Measurements from ENCODE around the gene MIR17HG. TPM values are rescaled to one million over a fixed set of nuclear protein-coding genes. Genes with fewer than 3 reads are reported as not detected.

The MIR17HG gene
- total and polyA plus RNA-seq, 2 donors (not counting 1 experiment from before 2014, with no cell fraction given) = 0.42 to 3.3 TPM

GRCh38 chr13:91375116-91375729, 27.7 kb downstream of the MIR17HG start:
- Histone ChIP-seq H3K27me3 (ENCODE audit: control insufficient read depth, insufficient read depth, low read length) (no peaks in the 10 kb centered on the region), H3K4me2 (ENCODE audit: extremely low read depth, insufficient read depth, low read length) (no peak overlapping the region), H3K4me1 (ENCODE audit: control insufficient read depth, extremely low read depth, insufficient read depth, low read length) (no peaks in the 10 kb centered on the region), H3K4me3 (replicated peaks in 1 of 4; ENCODE audit: control extremely low read depth in 1 of 4, insufficient read depth in 1 of 4, low read depth in 3 of 4, low read length in 4 of 4) (no peak overlapping the region), H3K36me3 (ENCODE audit: control insufficient read depth, insufficient read depth, low read length) (no peaks in the 10 kb centered on the region), H4K20me1 (ENCODE audit: control insufficient read depth, extremely low read depth, insufficient read depth, low read length) (no peaks in the 10 kb centered on the region), H2AFZ (ENCODE audit: low read length) (no peak overlapping the region), H3K9me3 (ENCODE audit: control insufficient read depth, insufficient read depth, low read depth, low read length) (no peaks in the 10 kb centered on the region), H3K27ac (ENCODE audit: insufficient read depth, low read length) (no peak overlapping the region), H3K79me2 (ENCODE audit: control insufficient read depth, insufficient read depth, low read length) (no peaks in the 10 kb centered on the region), H3K9ac (ENCODE audit: insufficient read depth, low read length) (no peak overlapping the region)
- peak in 1 of 2 donors; percentile 30 for DNase-seq (ENCODE audit: low read depth in 2 of 2)
- TF ChIP-seq CTCF (conservative IDR thresholded peaks at IDR 0.05 in 1 of 2, IDR thresholded peaks at IDR 0.05 in 1 of 2; ENCODE audit: low read depth in 1 of 2, low read length in 2 of 2) = peak; percentile 47 to 68
- TF ChIP-seq EZH2 (IDR thresholded peaks at IDR 0.05; ENCODE audit: low read length, missing control alignments) = no peak

- H2AFZ ChIP-seq (ENCODE audit: low read length) = no peak overlapping the region
- H3K4me2 ChIP-seq (ENCODE audit: extremely low read depth, insufficient read depth, low read length) = no peak overlapping the region
- no peaks in the 10 kb centered on the region for H3K79me2 ChIP-seq (ENCODE audit: control insufficient read depth, insufficient read depth, low read length)
- TF ChIP-seq CTCF (conservative IDR thresholded peaks at IDR 0.05 in 1 of 2, IDR thresholded peaks at IDR 0.05 in 1 of 2; ENCODE audit: low read depth in 1 of 2, low read length in 2 of 2) = peak; percentile 4 to 56
- TF ChIP-seq EZH2 (IDR thresholded peaks at IDR 0.05; ENCODE audit: low read length, missing control alignments) = no peak
- H3K36me3 ChIP-seq (ENCODE audit: control insufficient read depth, insufficient read depth, low read length) = no peaks in the 10 kb centered on the region
- H4K20me1 ChIP-seq (ENCODE audit: control insufficient read depth, extremely low read depth, insufficient read depth, low read length) = no peaks in the 10 kb centered on the region
- no peak overlapping the region for H3K9ac ChIP-seq (ENCODE audit: insufficient read depth, low read length)
- DNase-seq (ENCODE audit: low read depth in 2 of 2) = peak; percentile 28 to 69
- H3K27ac ChIP-seq (ENCODE audit: insufficient read depth, low read length) = no peak overlapping the region
- H3K27me3 ChIP-seq (ENCODE audit: control insufficient read depth, insufficient read depth, low read length) = no peaks in the 10 kb centered on the region
- H3K4me1 ChIP-seq (ENCODE audit: control insufficient read depth, extremely low read depth, insufficient read depth, low read length) = no peaks in the 10 kb centered on the region
- H3K9me3 ChIP-seq (ENCODE audit: control insufficient read depth, insufficient read depth, low read depth, low read length) = no peaks in the 10 kb centered on the region
- no peak overlapping the region for H3K4me3 ChIP-seq (replicated peaks in 1 of 4; ENCODE audit: control extremely low read depth in 1 of 4, insufficient read depth in 1 of 4, low read depth in 3 of 4, low read length in 4 of 4)
Measured at GRCh38 chr13:91381371-91381770, 33.9 kb downstream of the MIR17HG start.

- Histone ChIP-seq H3K4me1 (ENCODE audit: control insufficient read depth, extremely low read depth, insufficient read depth, low read length) (no peaks in the 10 kb centered on the region), H3K36me3 (ENCODE audit: control insufficient read depth, insufficient read depth, low read length) (no peaks in the 10 kb centered on the region), H3K4me3 (replicated peaks in 1 of 4; ENCODE audit: control extremely low read depth in 1 of 4, insufficient read depth in 1 of 4, low read depth in 3 of 4, low read length in 4 of 4) (no peak overlapping the region), H3K79me2 (ENCODE audit: control insufficient read depth, insufficient read depth, low read length) (no peaks in the 10 kb centered on the region), H3K27me3 (ENCODE audit: control insufficient read depth, insufficient read depth, low read length) (no peaks in the 10 kb centered on the region), H3K9ac (ENCODE audit: insufficient read depth, low read length) (no peak overlapping the region), H3K4me2 (ENCODE audit: extremely low read depth, insufficient read depth, low read length) (no peak overlapping the region), H3K9me3 (ENCODE audit: control insufficient read depth, insufficient read depth, low read depth, low read length) (no peaks in the 10 kb centered on the region), H2AFZ (ENCODE audit: low read length) (no peak overlapping the region), H3K27ac (ENCODE audit: insufficient read depth, low read length) (no peak overlapping the region), H4K20me1 (ENCODE audit: control insufficient read depth, extremely low read depth, insufficient read depth, low read length) (no peaks in the 10 kb centered on the region)
- DNase-seq (ENCODE audit: low read depth in 2 of 2) = no peak
- TF ChIP-seq EZH2 (IDR thresholded peaks at IDR 0.05; ENCODE audit: low read length, missing control alignments) (no peak), CTCF (conservative IDR thresholded peaks at IDR 0.05 in 1 of 2, IDR thresholded peaks at IDR 0.05 in 1 of 2; ENCODE audit: low read depth in 1 of 2, low read length in 2 of 2) (no peak)
Measured at GRCh38 chr13:91383836-91384235, 36.3 kb downstream of the MIR17HG start.

All from fibroblast of lung (primary cell).